IPS-NIHi11 (cell line): ENCODE measurements around the gene CAMK1D.

ENCODE experiments used
- DNase-seq: peaks from one replicate; pipeline ENCODE4 v3.0.0; 2012; ENCODE audit warnings: mixed read lengths, low spot score

The CAMK1D gene

GRCh38 chr10:12597176-12597575, 247.8 kb downstream of the CAMK1D start:
- DNase-seq = no peak

- no peak for DNase-seq
Observed at GRCh38 chr10:12597788-12598765, 248.7 kb downstream of the CAMK1D start.

GRCh38 chr10:12600652-12601051, 251.3 kb downstream of the CAMK1D start:
- DNase-seq = no peak

GRCh38 chr10:12602521-12602920, 253.2 kb downstream of the CAMK1D start:
- DNase-seq = no peak

- no peak for DNase-seq
Observed at GRCh38 chr10:12603766-12604470, 254.6 kb downstream of the CAMK1D start.

- no peak for DNase-seq
Observed at GRCh38 chr10:12605580-12606405, 256.4 kb downstream of the CAMK1D start.

GRCh38 chr10:12606461-12606860, 257.1 kb downstream of the CAMK1D start:
- no peak for DNase-seq

- DNase-seq = no peak
Observed at GRCh38 chr10:12608761-12609160, 259.4 kb downstream of the CAMK1D start.

GRCh38 chr10:12609435-12609834, 260.1 kb downstream of the CAMK1D start:
- no peak for DNase-seq

- DNase-seq = no peak
Observed at GRCh38 chr10:12613136-12613535, 263.8 kb downstream of the CAMK1D start.

GRCh38 chr10:12614177-12614995, 265.0 kb downstream of the CAMK1D start:
- DNase-seq = no peak

GRCh38 chr10:12615296-12616220, 266.2 kb downstream of the CAMK1D start:
- DNase-seq = no peak

- no peak for DNase-seq
Observed at GRCh38 chr10:12617191-12618175, 268.1 kb downstream of the CAMK1D start.

GRCh38 chr10:12622016-12622415, 272.7 kb downstream of the CAMK1D start:
- no peak for DNase-seq

- no peak for DNase-seq
Observed at GRCh38 chr10:12622691-12623090, 273.3 kb downstream of the CAMK1D start.

GRCh38 chr10:12625393-12626023, 276.2 kb downstream of the CAMK1D start:
- DNase-seq = no peak

- no peak for DNase-seq
Observed at GRCh38 chr10:12628153-12628552, 278.8 kb downstream of the CAMK1D start.

- no peak for DNase-seq
Observed at GRCh38 chr10:12628964-12629766, 279.8 kb downstream of the CAMK1D start.
